GM20000 (cell line): ENCODE data around the gene HSD11B2.

Experiments
- DNase-seq: peaks from one replicate; pipeline ENCODE4 v3.0.0; 2012; ENCODE audit warnings: low spot score
- TF ChIP-seq, protein P1 (sequence below): IDR thresholded peaks from 2 replicates; pipeline ENCODE4 v1.5.1; 2012; ENCODE audit warnings: mild to moderate bottlenecking, control low read depth; ENCODE audit errors: extremely low read depth, missing control alignments

Gene HSD11B2

DNA sequence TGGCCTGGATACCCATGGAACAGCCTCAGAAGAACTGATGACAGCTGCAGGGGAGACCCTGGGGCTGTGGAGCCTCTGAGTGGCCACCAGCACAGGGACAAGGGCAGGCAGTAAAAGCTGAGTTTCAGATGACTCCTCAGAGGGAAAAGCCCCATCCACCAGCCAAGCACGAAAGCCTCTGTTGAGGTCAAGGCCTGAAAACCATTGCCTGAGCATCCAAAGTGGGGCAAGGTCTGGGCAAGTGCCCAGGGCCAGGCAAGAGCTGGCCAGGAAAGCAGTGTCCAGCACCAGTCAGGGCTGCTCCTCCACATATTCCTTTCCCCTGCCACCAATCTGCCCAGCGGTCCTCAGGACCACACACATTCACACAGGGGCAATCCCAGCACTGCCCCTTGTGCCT lies 33.6 kb downstream of the HSD11B2 start:
- no peak for DNase-seq
- TF ChIP-seq, protein P1, sequence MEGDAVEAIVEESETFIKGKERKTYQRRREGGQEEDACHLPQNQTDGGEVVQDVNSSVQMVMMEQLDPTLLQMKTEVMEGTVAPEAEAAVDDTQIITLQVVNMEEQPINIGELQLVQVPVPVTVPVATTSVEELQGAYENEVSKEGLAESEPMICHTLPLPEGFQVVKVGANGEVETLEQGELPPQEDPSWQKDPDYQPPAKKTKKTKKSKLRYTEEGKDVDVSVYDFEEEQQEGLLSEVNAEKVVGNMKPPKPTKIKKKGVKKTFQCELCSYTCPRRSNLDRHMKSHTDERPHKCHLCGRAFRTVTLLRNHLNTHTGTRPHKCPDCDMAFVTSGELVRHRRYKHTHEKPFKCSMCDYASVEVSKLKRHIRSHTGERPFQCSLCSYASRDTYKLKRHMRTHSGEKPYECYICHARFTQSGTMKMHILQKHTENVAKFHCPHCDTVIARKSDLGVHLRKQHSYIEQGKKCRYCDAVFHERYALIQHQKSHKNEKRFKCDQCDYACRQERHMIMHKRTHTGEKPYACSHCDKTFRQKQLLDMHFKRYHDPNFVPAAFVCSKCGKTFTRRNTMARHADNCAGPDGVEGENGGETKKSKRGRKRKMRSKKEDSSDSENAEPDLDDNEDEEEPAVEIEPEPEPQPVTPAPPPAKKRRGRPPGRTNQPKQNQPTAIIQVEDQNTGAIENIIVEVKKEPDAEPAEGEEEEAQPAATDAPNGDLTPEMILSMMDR: no peak

DNA sequence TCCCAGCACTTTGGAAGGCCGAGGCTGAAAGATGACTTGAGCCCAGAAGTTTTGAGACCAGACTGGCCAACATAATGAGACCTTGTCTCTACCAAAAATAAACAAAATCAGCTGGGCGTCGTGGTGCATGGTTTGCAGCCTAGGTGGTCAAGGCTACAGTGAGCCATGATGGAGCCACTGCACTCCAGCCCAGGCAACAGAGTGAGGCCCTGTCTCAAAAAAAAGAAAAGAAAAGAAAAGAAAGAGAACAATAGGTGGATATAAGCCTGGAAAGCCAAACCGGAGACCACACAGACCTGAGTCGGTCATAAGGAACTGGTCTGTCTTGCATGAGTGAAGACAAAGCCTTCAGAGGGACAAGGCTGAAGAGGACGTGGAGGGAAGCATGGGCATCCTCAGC lies 35.7 kb downstream of the HSD11B2 start:
- no peak for DNase-seq
- TF ChIP-seq, protein P1: no peak

- no peak for DNase-seq
- TF ChIP-seq, protein P1: no peak
These were observed 37.8 kb downstream of the HSD11B2 start for GRCh38 chr16:67468731-67469130.

DNA sequence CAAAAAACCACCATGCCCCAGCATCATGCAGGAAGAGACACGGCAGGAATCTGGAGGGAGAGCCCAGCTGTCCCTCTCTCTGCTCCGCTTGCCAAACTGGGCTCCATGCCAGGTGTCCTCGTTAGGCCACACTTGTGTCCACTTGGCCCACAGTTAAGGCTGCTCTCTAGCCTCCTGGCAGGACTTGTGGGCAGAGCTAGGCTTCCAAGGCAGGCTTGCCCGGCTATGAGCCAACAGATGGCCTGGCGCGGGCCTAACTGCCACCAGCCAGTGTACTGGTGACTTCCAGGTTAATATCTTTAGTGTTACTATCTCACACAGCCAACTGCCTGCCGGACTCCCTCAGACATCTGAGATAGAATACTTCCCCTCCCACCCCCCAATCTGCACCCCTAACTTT lies 39.4 kb downstream of the HSD11B2 start:
- TF ChIP-seq, protein P1: no peak
- DNase-seq: no peak

DNA sequence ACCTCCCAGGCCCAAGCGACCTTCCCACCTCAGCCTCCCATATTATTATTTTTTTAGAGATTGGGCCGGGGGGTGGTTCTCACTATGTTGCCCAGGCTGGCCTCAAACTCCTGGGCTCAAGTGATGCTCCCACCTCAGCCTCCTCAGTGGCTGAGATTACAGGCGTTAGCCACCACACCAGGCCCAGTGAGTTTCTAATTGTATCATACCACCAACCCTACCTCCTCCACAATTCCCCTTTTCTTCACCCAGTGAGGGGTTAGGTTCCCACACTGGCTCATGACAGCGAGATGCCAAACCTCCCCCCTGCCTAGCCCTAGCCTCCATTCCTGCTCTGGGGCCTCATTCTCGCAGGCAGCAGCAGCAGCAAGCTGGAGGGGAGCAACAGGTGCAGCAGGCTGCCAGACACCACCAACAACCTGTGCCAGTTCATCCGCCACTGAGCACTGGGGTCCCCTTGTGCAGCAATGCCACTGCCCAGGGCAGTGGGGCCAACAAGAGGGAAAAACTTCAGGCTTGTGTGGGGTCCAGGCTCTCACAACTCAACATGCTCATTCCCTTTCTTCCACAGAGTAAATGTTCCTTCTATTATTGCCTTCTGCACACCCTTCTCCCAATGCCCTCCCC lies 41.0 kb downstream of the HSD11B2 start:
- no peak for DNase-seq
- TF ChIP-seq, protein P1: no peak

- TF ChIP-seq, protein P1: no peak
- DNase-seq: no peak
These were observed 43.9 kb downstream of the HSD11B2 start for GRCh38 chr16:67474551-67475455.

- TF ChIP-seq, protein P1: no peak
- DNase-seq: no peak
These were observed 47.1 kb downstream of the HSD11B2 start for GRCh38 chr16:67477960-67478554.
